Fibroblast of pulmonary artery (primary cell): ENCODE measurements around the gene VSTM4.

Source experiments
- DNase-seq: peaks from one replicate; pipeline ENCODE4 v3.0.0-alpha.2; 2010; ENCODE audit warnings: low read depth
- H3K4me3 ChIP-seq: replicated peaks from 2 replicates; pipeline ENCODE4 v1.5.1; 2011; ENCODE audit warnings: low read depth, mild to moderate bottlenecking, control low read depth, low read length, moderate library complexity
- CTCF ChIP-seq: IDR thresholded peaks from 2 replicates; pipeline ENCODE4 v1.5.1; 2011; ENCODE audit warnings: mild to moderate bottlenecking, control low read depth, low read length, inconsistent platforms; ENCODE audit errors: missing control alignments

The VSTM4 gene

GRCh38 chr10:49138361-49138891 is 23.1 kb upstream of the VSTM4 start:
- no peak for DNase-seq
- TF ChIP-seq CTCF = no peak
- no peak overlapping the region for H3K4me3 ChIP-seq

GRCh38 chr10:49136525-49136924 is 21.2 kb upstream of the VSTM4 start:
- H3K4me3 ChIP-seq = no peak overlapping the region
- DNase-seq = no peak
- TF ChIP-seq CTCF = no peak

GRCh38 chr10:49135575-49136313 is 20.4 kb upstream of the VSTM4 start:
- H3K4me3 ChIP-seq = no peak overlapping the region
- TF ChIP-seq CTCF = no peak
- DNase-seq = peak; percentile 2

GRCh38 chr10:49134327-49134726 is 19.0 kb upstream of the VSTM4 start:
- no peak for DNase-seq
- no peak overlapping the region for H3K4me3 ChIP-seq
- TF ChIP-seq CTCF = no peak

GRCh38 chr10:49133706-49134248 is 18.5 kb upstream of the VSTM4 start, which contains the start of gene FAM170B:
Gene FAM170B (minus strand): TSS chr10:49134021. CDS start chr10:49133918, 103 bp downstream.
- DNase-seq = no peak
- TF ChIP-seq CTCF = no peak
- H3K4me3 ChIP-seq = no peak within 1 kb of the TSS

GRCh38 chr10:49132362-49132737 is 17.0 kb upstream of the VSTM4 start:
- no peak for TF ChIP-seq CTCF
- H3K4me3 ChIP-seq = no peak overlapping the region
- DNase-seq = no peak
